T-cell (primary cell): ENCODE results near the gene TPST1. TPM values are rescaled to one million over a fixed set of nuclear protein-coding genes. Genes with fewer than 3 reads are reported as not detected.

Source experiments
- ATAC-seq, 4 experiments: fragments of 200-7000 bp in 3 of 4; fragments of 150-1000 bp in 1 of 4; cut with Tn5 transposase; replicated peaks in 1 of 4; 1 replicate in 3 of 4; 2 replicates in 1 of 4; pipeline ENCODE4 v1.10.0; 2021; ENCODE audit warnings: moderate library complexity in 3 of 4, mild to moderate bottlenecking in 2 of 4, moderate number of reproducible peaks in 1 of 4
- CTCF ChIA-PET, 2 donors: fragments of 300-600 bp; sonication (Branson Sonifier 250); formaldehyde crosslinking; loops; one replicate each; lab custom pipeline; 2022; ENCODE audit warnings: antibody characterized with exemption in 2 of 2; lab: Charles Lee
- POLR2A ChIA-PET, 2 donors: fragments of 300-600 bp; sonication (Branson Sonifier 250); formaldehyde crosslinking; loops; one replicate each; lab custom pipeline; 2022; ENCODE audit warnings: antibody characterized with exemption in 2 of 2; lab: Charles Lee
- DNase-seq, 35 experiments: peaks; one replicate each; pipeline versions ENCODE4 v3.0.0 to v3.0.0-alpha.2; 2013 to 2023
- H3K27ac ChIP-seq: one replicate; pipeline ENCODE4 v1.5.1; 2013; ENCODE audit warnings: low read length
- H3K27me3 ChIP-seq, 2 experiments: replicated peaks in 1 of 2; 1 replicate in 1 of 2; 2 replicates in 1 of 2; pipeline versions ENCODE4 v1.6.1 to v1.7.0; 2013; ENCODE audit warnings: low read length in 1 of 2, mixed read lengths in 1 of 2; ENCODE audit not compliant: control insufficient read depth in 2 of 2, insufficient read depth in 2 of 2; ENCODE audit errors: extremely low read depth in 1 of 2
- H3K36me3 ChIP-seq, 2 donors: 1 replicate in 1 of 2; 2 replicates in 1 of 2; pipeline versions ENCODE4 v1.6.1 to v1.7.0; 2013; ENCODE audit warnings: low read length in 1 of 2; ENCODE audit not compliant: control insufficient read depth in 2 of 2, insufficient read depth in 1 of 2; ENCODE audit errors: extremely low read depth in 1 of 2
- H3K4me1 ChIP-seq, 2 experiments: 1 replicate in 1 of 2; 2 replicates in 1 of 2; pipeline versions ENCODE4 v1.6.1 to v1.7.0; 2013; ENCODE audit warnings: low read length in 2 of 2, mixed read lengths in 1 of 2; ENCODE audit not compliant: insufficient read depth in 2 of 2, control insufficient read depth in 1 of 2; ENCODE audit errors: extremely low read depth in 1 of 2
- H3K4me3 ChIP-seq, 2 donors: 1 replicate in 1 of 2; 2 replicates in 1 of 2; pipeline versions ENCODE4 v1.5.1 to v1.7.0; 2013; ENCODE audit warnings: mild to moderate bottlenecking in 2 of 2, low read length in 1 of 2, moderate library complexity in 1 of 2; ENCODE audit not compliant: control insufficient read depth in 1 of 2; ENCODE audit errors: extremely low read depth in 1 of 2
- H3K9me3 ChIP-seq: 2 replicates; pipeline ENCODE4 v1.7.0; 2013
- H3K27ac Mint-ChIP-seq, 2 donors: one replicate each; pipeline ENCODE4 v1.8.0; 2020 to 2021; ENCODE audit warnings: mild to moderate bottlenecking in 2 of 2, mixed read lengths in 2 of 2
- H3K27me3 Mint-ChIP-seq, 2 donors: one replicate each; pipeline ENCODE4 v1.8.0; 2021 to 2022; ENCODE audit warnings: mixed read lengths in 2 of 2
- H3K36me3 Mint-ChIP-seq: one replicate; pipeline ENCODE4 v1.8.0; 2021; ENCODE audit warnings: mixed read lengths
- H3K4me1 Mint-ChIP-seq, 3 donors: one replicate each; pipeline ENCODE4 v1.8.0; 2020 to 2022; ENCODE audit warnings: mixed read lengths in 3 of 3, mild to moderate bottlenecking in 1 of 3
- H3K4me3 Mint-ChIP-seq, 3 donors: one replicate each; pipeline ENCODE4 v1.8.0; 2020 to 2022; ENCODE audit warnings: mild to moderate bottlenecking in 3 of 3, mixed read lengths in 3 of 3, moderate library complexity in 3 of 3
- H3K9me3 Mint-ChIP-seq, 3 donors: one replicate each; pipeline ENCODE4 v1.8.0; 2020 to 2022; ENCODE audit warnings: mixed read lengths in 3 of 3
- WGBS: methylation state at CpG from one replicate; pipeline ENCODE4 v1.1.5; 2013; ENCODE audit warnings: missing lambda C conversion rate; ENCODE audit not compliant: insufficient coverage; 5-methylcytosine and 5-hydroxymethylcytosine counted together
- total RNA-seq, 35 experiments: library from RNA in 6 of 35; stranded (reverse) in 6 of 35; fragments of 120-200 nt in 1 of 35; gene quantifications; one replicate each; pipeline versions ENCODE4 v1.2.1 to v1.2.4 and lab custom pipeline; 2013 to 2026

Gene TPST1
- total RNA-seq, 5 donors from 2014 or later (not counting 1 experiment from before 2014, with no cell fraction given) = 2.1 to 6.3 (median 2.6) TPM

GRCh38 chr7:66261941-66262340 is 56.8 kb downstream of the TPST1 start:
- H3K4me3 ChIP-seq = no peak overlapping the region
- no peaks in the 10 kb centered on the region for H3K4me1 ChIP-seq
- H3K27me3 Mint-ChIP-seq = peaks cover 6% of the 10 kb centered on the region in 2 donors
- DNase-seq (no peak), ATAC-seq (no peak)
- no peak overlapping the region for H3K27ac ChIP-seq
- no peaks in the 10 kb centered on the region for H3K4me1 Mint-ChIP-seq
- H3K36me3 Mint-ChIP-seq = peaks cover 8% of the 10 kb centered on the region
- no peaks in the 10 kb centered on the region for H3K36me3 ChIP-seq
- ChIA-PET CTCF (no interaction called here), POLR2A (no interaction called here)
- peaks cover 5% of the 10 kb centered on the region for H3K9me3 ChIP-seq
- H3K27me3 ChIP-seq = no peaks in the 10 kb centered on the region
- no peak overlapping the region for H3K27ac Mint-ChIP-seq
- H3K4me3 Mint-ChIP-seq = no peak overlapping the region
- H3K9me3 Mint-ChIP-seq = peaks cover 5 to 21% (median 17%) of the 10 kb centered on the region in 3 donors

GRCh38 chr7:66263936-66264335 is 58.8 kb downstream of the TPST1 start:
- CTCF ChIA-PET = no interaction called here
- Mint-ChIP-seq H3K4me3 (no peak overlapping the region), H3K4me1 (no peaks in the 10 kb centered on the region), H3K27me3 (peaks cover 6 to 7% of the 10 kb centered on the region in 2 donors), H3K36me3 (peaks cover 12% of the 10 kb centered on the region), H3K9me3 (peaks cover 5 to 24% (median 17%) of the 10 kb centered on the region in 3 donors), H3K27ac (no peak overlapping the region)
- Histone ChIP-seq H3K36me3 (no peaks in the 10 kb centered on the region), H3K9me3 (peaks cover 5% of the 10 kb centered on the region), H3K27me3 (no peaks in the 10 kb centered on the region), H3K4me1 (no peaks in the 10 kb centered on the region), H3K4me3 (no peak overlapping the region), H3K27ac (no peak overlapping the region)
- WGBS = no CpG with 5 or more reads among the region's 1 CpG
- ATAC-seq (no peak), DNase-seq (no peak)
- POLR2A ChIA-PET = no interaction called here

GRCh38 chr7:66265566-66265965 is 60.4 kb downstream of the TPST1 start:
- ChIA-PET CTCF (no interaction called here), POLR2A (interaction anchor here in 1 of 2 donors (0.6 to 1.1 kb wide), 2 partner anchors 11 to 396 kb away, joined by 4 to 11 read pairs; no protein-coding TSS in a partner anchor)
- H3K27ac ChIP-seq = no peak overlapping the region
- no peaks in the 10 kb centered on the region for H3K36me3 ChIP-seq
- Mint-ChIP-seq H3K27me3 (peaks cover 4 to 6% of the 10 kb centered on the region in 2 donors), H3K4me1 (no peaks in the 10 kb centered on the region), H3K36me3 (peaks cover 12% of the 10 kb centered on the region), H3K27ac (no peak overlapping the region), H3K4me3 (no peak overlapping the region), H3K9me3 (peaks cover 5 to 24% (median 17%) of the 10 kb centered on the region in 3 donors)
- H3K9me3 ChIP-seq = peaks cover 5% of the 10 kb centered on the region
- ATAC-seq (no peak), DNase-seq (peak in 1 of 35 experiments; percentile 1)
- no CpG with 5 or more reads among the region's 1 CpG for WGBS
- H3K27me3 ChIP-seq = no peaks in the 10 kb centered on the region
- no peaks in the 10 kb centered on the region for H3K4me1 ChIP-seq
- no peak overlapping the region for H3K4me3 ChIP-seq

- Histone ChIP-seq H3K36me3 (no peaks in the 10 kb centered on the region), H3K27ac (no peak overlapping the region)
Observed at GRCh38 chr7:66267249-66267648, 62.1 kb downstream of the TPST1 start.

GRCh38 chr7:66269978-66270377 is 64.8 kb downstream of the TPST1 start:
- Mint-ChIP-seq H3K9me3 (peaks cover 2 to 17% (median 9%) of the 10 kb centered on the region in 3 donors), H3K36me3 (peaks cover 8% of the 10 kb centered on the region), H3K27ac (no peak overlapping the region), H3K4me1 (no peaks in the 10 kb centered on the region), H3K27me3 (peaks cover 0 to 2% of the 10 kb centered on the region in 2 donors), H3K4me3 (no peak overlapping the region)
- Histone ChIP-seq H3K9me3 (peaks cover 3% of the 10 kb centered on the region), H3K27ac (no peak overlapping the region), H3K36me3 (no peaks in the 10 kb centered on the region), H3K4me3 (no peak overlapping the region), H3K4me1 (no peaks in the 10 kb centered on the region), H3K27me3 (peaks cover 0 to 3% of the 10 kb centered on the region in 2 experiments)
- POLR2A ChIA-PET = no interaction called here
- DNase-seq (no peak), ATAC-seq (no peak)
- CTCF ChIA-PET = interaction anchor here in 1 of 2 donors (0.7 to 0.9 kb wide), 2 partner anchors 12 to 848 kb away, joined by 3 to 6 read pairs; no protein-coding TSS in a partner anchor
- WGBS = 100% methylated on average over 1 of the region's 1 CpG

More at GRCh38 chr7:66267249-66267648, 62.1 kb downstream of the TPST1 start:
- no peaks in the 10 kb centered on the region for H3K4me1 ChIP-seq
- Mint-ChIP-seq H3K36me3 (peaks cover 12% of the 10 kb centered on the region), H3K27ac (no peak overlapping the region), H3K4me3 (no peak overlapping the region), H3K4me1 (no peaks in the 10 kb centered on the region), H3K27me3 (peaks cover 0 to 2% of the 10 kb centered on the region in 2 donors), H3K9me3 (peaks cover 5 to 27% (median 17%) of the 10 kb centered on the region in 3 donors)
- no peak overlapping the region for H3K4me3 ChIP-seq
- ChIA-PET CTCF (no interaction called here), POLR2A (no interaction called here)
- WGBS = no CpG with 5 or more reads among the region's 2 CpGs
- peaks cover 5% of the 10 kb centered on the region for H3K9me3 ChIP-seq
- DNase-seq (no peak), ATAC-seq (no peak)
- no peaks in the 10 kb centered on the region for H3K27me3 ChIP-seq

- H3K36me3 ChIP-seq = no peaks in the 10 kb centered on the region
- no peaks in the 10 kb centered on the region for H3K4me1 ChIP-seq
- DNase-seq = no peak
- no CpG with 5 or more reads among the region's 3 CpGs for WGBS
- H3K27me3 ChIP-seq = peaks cover 0 to 3% of the 10 kb centered on the region in 2 experiments
- H3K4me3 Mint-ChIP-seq = no peak overlapping the region
- peaks cover under 1% of the 10 kb centered on the region for H3K36me3 Mint-ChIP-seq
- no peak overlapping the region for H3K27ac Mint-ChIP-seq
- POLR2A ChIA-PET = no interaction called here
- H3K9me3 ChIP-seq = no peaks in the 10 kb centered on the region
- CTCF ChIA-PET = no interaction called here
- no peak overlapping the region for H3K4me3 ChIP-seq
- peaks cover 0 to under 1% of the 10 kb centered on the region in 2 donors for H3K27me3 Mint-ChIP-seq
- H3K27ac ChIP-seq = no peak overlapping the region
- no peaks in the 10 kb centered on the region for H3K4me1 Mint-ChIP-seq
- peaks cover 0 to 4% (median 2%) of the 10 kb centered on the region in 3 donors for H3K9me3 Mint-ChIP-seq
- no peak for ATAC-seq
Observed at GRCh38 chr7:66272321-66272720, 67.2 kb downstream of the TPST1 start.
